A549 (cell line): Measurements from ENCODE around the gene MPC2.

Experiments used
- CTCF ChIP-seq: fragments of >200 bp; sonication (Bioruptor Twin); formaldehyde crosslinking; IDR thresholded peaks from 3 replicates; pipeline ENCODE4 v1.5.1; 2016
- HOXA7 ChIP-seq: fragments of 250-450 bp; sonication (Bioruptor Pico); IDR thresholded peaks from 2 replicates; pipeline ENCODE4 v1.5.0; 2020; ENCODE audit warnings: mild to moderate bottlenecking, moderate library complexity
- MAX ChIP-seq: IDR thresholded peaks from 2 replicates; pipeline ENCODE4 v1.6.1; 2012
- SMC3 ChIP-seq: fragments of >200 bp; sonication (Bioruptor Twin); formaldehyde crosslinking; IDR thresholded peaks from 3 replicates; pipeline ENCODE4 v1.6.1; 2018; ENCODE audit warnings: inconsistent platforms
- SREBF2 ChIP-seq: fragments of 450-650 bp; IDR thresholded peaks from 2 replicates; pipeline ENCODE4 v1.6.1; 2014; ENCODE audit warnings: mild to moderate bottlenecking, moderate library complexity

- TF ChIP-seq CTCF (no peak), SMC3 (no peak), SREBF2 (no peak), HOXA7 (CRISPR knock-in tag) (no peak), MAX (no peak)
Measured at GRCh38 chr1:167938080-167938636, 1.3 kb upstream of the MPC2 start.
